ENCODE results near the gene PTPN7.
A peak's percentile ranks its signal among the peaks of the same experiment; 100 is the strongest.

PTPN7 gene

DNA sequence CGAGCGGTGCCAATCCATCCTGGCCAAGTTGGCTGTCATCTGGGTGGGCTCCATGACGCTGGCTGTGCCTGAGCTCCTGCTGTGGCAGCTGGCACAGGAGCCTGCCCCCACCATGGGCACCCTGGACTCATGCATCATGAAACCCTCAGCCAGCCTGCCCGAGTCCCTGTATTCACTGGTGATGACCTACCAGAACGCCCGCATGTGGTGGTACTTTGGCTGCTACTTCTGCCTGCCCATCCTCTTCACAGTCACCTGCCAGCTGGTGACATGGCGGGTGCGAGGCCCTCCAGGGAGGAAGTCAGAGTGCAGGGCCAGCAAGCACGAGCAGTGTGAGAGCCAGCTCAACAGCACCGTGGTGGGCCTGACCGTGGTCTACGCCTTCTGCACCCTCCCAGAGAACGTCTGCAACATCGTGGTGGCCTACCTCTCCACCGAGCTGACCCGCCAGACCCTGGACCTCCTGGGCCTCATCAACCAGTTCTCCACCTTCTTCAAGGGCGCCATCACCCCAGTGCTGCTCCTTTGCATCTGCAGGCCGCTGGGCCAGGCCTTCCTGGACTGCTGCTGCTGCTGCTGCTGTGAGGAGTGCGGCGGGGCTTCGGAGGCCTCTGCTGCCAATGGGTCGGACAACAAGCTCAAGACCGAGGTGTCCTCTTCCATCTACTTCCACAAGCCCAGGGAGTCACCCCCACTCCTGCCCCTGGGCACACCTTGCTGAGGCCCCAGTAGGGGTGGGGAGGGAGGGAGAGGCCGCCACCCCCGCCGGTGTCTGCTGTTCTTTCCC is 32.4 kb downstream of the PTPN7 start:
- Histone ChIP-seq H3K4me1 (ENCODE audit: insufficient read depth, insufficient read length) (peaks cover 23% of the 10 kb centered on the region), H3K4me3 (ENCODE audit: insufficient read length, low read depth) (no peak overlapping the region), H3K9me3 (ENCODE audit: insufficient read depth, low read length) (no peaks in the 10 kb centered on the region), H3K9ac (ENCODE audit: insufficient read length, low read depth) (no peak overlapping the region), H3K27me3 (ENCODE audit: insufficient read depth, insufficient read length) (no peaks in the 10 kb centered on the region), H3K36me3 (ENCODE audit: insufficient read depth, insufficient read length, low read length) (peaks cover 10% of the 10 kb centered on the region)
- no peak for DNase-seq (ENCODE audit: low read depth, low spot score)
- TF ChIP-seq YY1 (IDR thresholded peaks at IDR 0.05; ENCODE audit: insufficient read depth, insufficient read length) (no peak), ZNF274 (IDR thresholded peaks at IDR 0.05; ENCODE audit: low read depth, low read length) (no peak), SUZ12 (IDR thresholded peaks at IDR 0.05; ENCODE audit: extremely low read depth, insufficient read depth, insufficient read length) (no peak)

DNA sequence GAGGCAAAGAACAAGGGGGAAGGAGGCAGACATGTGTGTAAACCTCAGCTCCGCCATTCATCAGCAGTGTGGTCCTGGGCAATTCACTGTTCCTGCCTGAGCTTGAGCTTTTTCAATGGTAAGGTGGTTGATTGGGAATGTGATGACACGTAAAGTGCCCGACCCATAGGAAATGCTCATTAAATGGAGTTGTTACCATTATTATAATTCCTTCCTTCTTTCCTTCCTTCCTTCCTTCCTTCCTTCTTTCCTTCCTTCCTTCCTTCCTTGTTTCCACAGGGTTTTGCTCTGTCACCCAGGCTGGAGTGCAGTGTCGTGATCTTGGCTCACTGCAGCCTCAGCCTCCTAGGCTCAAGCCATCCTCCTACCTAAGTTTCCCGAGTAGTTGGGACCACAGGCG is 33.3 kb downstream of the PTPN7 start:
- peaks cover under 1% of the 10 kb centered on the region for H3K36me3 ChIP-seq (ENCODE audit: insufficient read depth, insufficient read length, low read length)
- H3K4me1 ChIP-seq (ENCODE audit: insufficient read depth, insufficient read length): peaks cover 15% of the 10 kb centered on the region
- no peaks in the 10 kb centered on the region for H3K9me3 ChIP-seq (ENCODE audit: insufficient read depth, low read length)
- TF ChIP-seq SUZ12 (IDR thresholded peaks at IDR 0.05; ENCODE audit: extremely low read depth, insufficient read depth, insufficient read length) (no peak), YY1 (IDR thresholded peaks at IDR 0.05; ENCODE audit: insufficient read depth, insufficient read length) (no peak), ZNF274 (IDR thresholded peaks at IDR 0.05; ENCODE audit: low read depth, low read length) (no peak)
- no peak overlapping the region for H3K4me3 ChIP-seq (ENCODE audit: insufficient read length, low read depth)
- no peaks in the 10 kb centered on the region for H3K27me3 ChIP-seq (ENCODE audit: insufficient read depth, insufficient read length)
- DNase-seq (ENCODE audit: low read depth, low spot score): no peak
- no peak overlapping the region for H3K9ac ChIP-seq (ENCODE audit: insufficient read length, low read depth)

DNA sequence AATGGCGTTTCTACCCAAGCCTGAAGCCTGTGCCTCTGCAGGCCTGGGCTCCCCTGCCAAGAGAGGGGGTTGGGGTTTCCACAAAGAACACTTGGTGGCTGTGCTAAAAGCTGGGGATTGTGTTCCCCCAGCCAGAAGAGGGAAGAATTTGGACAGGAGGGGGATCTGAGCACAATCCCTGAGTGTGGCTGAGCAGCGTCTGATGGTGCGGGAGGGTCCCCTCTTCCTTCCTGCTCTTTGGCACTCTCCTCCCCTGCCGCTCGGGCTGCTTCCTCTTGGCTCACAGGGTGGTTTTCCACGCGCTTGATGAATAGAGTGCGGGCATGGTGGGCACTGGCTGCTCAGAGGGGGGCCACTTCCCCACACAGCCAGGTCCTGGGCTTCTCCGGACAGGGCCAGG is 34.0 kb downstream of the PTPN7 start:
- peaks cover 11% of the 10 kb centered on the region for H3K4me1 ChIP-seq (ENCODE audit: insufficient read depth, insufficient read length)
- DNase-seq (ENCODE audit: low read depth, low spot score): no peak
- no peak overlapping the region for H3K4me3 ChIP-seq (ENCODE audit: insufficient read length, low read depth)
- H3K9ac ChIP-seq (ENCODE audit: insufficient read length, low read depth): no peak overlapping the region
- H3K36me3 ChIP-seq (ENCODE audit: insufficient read depth, insufficient read length, low read length): no peaks in the 10 kb centered on the region
- no peaks in the 10 kb centered on the region for H3K9me3 ChIP-seq (ENCODE audit: insufficient read depth, low read length)
- TF ChIP-seq ZNF274 (IDR thresholded peaks at IDR 0.05; ENCODE audit: low read depth, low read length) (no peak), SUZ12 (IDR thresholded peaks at IDR 0.05; ENCODE audit: extremely low read depth, insufficient read depth, insufficient read length) (no peak), YY1 (IDR thresholded peaks at IDR 0.05; ENCODE audit: insufficient read depth, insufficient read length) (no peak)
- H3K27me3 ChIP-seq (ENCODE audit: insufficient read depth, insufficient read length): no peaks in the 10 kb centered on the region

DNA sequence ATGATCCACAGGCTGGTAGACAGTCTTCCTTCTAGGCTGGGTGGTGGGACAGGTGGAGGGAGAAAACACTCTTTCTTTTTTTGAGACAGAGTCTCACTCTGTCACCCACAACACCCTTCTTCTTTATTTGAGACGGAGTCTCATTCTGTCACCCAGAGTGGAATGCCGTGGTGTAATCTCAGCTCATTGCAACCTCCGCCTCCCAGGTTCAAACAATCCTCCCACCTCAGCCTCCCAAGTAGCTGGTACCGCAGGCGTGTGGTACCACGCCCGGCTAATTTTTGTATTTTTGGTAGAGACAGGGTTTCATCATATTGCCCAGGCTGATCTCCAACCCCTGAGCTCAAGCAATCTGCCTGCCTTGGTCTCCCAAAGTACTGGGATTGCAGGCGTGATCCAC is 34.8 kb downstream of the PTPN7 start:
- Histone ChIP-seq H3K9me3 (ENCODE audit: insufficient read depth, low read length) (no peaks in the 10 kb centered on the region), H3K4me1 (ENCODE audit: insufficient read depth, insufficient read length) (peaks cover 11% of the 10 kb centered on the region), H3K4me3 (ENCODE audit: insufficient read length, low read depth) (no peak overlapping the region), H3K36me3 (ENCODE audit: insufficient read depth, insufficient read length, low read length) (no peaks in the 10 kb centered on the region), H3K27me3 (ENCODE audit: insufficient read depth, insufficient read length) (no peaks in the 10 kb centered on the region), H3K9ac (ENCODE audit: insufficient read length, low read depth) (no peak overlapping the region)
- no peak for DNase-seq (ENCODE audit: low read depth, low spot score)
- TF ChIP-seq YY1 (IDR thresholded peaks at IDR 0.05; ENCODE audit: insufficient read depth, insufficient read length): no peak

DNA sequence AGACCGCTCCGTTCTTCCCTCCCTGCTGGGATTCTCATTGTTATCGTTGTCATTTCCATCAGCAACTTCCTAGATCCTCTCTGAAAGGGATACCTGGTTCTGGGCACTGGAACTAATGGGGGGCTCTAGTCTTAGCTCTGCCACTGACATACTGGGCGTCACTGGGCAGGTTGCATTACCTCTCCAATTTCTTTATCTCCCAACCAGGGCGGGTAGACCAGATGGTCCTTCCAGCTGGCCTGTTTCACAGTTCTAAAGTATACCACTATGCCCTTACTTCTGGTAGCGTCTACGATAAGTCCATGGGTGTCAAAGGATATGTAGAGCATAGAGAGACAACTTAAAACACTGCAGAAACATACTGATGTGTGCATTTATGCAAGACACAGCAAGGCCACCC is 36.3 kb downstream of the PTPN7 start:
- Histone ChIP-seq H3K4me1 (ENCODE audit: insufficient read depth, insufficient read length) (peaks cover 8% of the 10 kb centered on the region), H3K27me3 (ENCODE audit: insufficient read depth, insufficient read length) (no peaks in the 10 kb centered on the region), H3K4me3 (ENCODE audit: insufficient read length, low read depth) (no peak overlapping the region), H3K36me3 (ENCODE audit: insufficient read depth, insufficient read length, low read length) (no peaks in the 10 kb centered on the region), H3K9ac (ENCODE audit: insufficient read length, low read depth) (no peak overlapping the region), H3K9me3 (ENCODE audit: insufficient read depth, low read length) (no peaks in the 10 kb centered on the region)
- no peak for DNase-seq (ENCODE audit: low read depth, low spot score)
- TF ChIP-seq ZNF274 (IDR thresholded peaks at IDR 0.05; ENCODE audit: low read depth, low read length) (no peak), SUZ12 (IDR thresholded peaks at IDR 0.05; ENCODE audit: extremely low read depth, insufficient read depth, insufficient read length) (no peak), YY1 (IDR thresholded peaks at IDR 0.05; ENCODE audit: insufficient read depth, insufficient read length) (no peak)

DNA sequence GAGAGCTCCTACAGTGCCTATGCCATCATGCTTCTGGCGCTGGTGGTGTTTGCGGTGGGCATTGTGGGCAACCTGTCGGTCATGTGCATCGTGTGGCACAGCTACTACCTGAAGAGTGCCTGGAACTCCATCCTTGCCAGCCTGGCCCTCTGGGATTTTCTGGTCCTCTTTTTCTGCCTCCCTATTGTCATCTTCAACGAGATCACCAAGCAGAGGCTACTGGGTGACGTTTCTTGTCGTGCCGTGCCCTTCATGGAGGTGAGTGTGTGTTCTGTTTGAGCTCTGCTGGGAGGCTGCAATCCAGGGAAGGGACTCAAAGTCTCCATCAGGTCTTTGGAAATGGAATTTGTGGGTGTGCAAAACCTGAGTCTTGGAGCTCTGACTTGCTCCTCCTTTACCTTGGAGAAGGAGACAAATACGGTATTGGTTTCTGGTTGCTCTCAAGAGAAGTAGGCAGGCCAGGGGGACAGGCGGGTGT is 37.0 kb downstream of the PTPN7 start:
- Histone ChIP-seq H3K36me3 (ENCODE audit: insufficient read depth, insufficient read length, low read length) (no peaks in the 10 kb centered on the region), H3K27me3 (ENCODE audit: insufficient read depth, insufficient read length) (no peaks in the 10 kb centered on the region), H3K9me3 (ENCODE audit: insufficient read depth, low read length) (no peaks in the 10 kb centered on the region), H3K4me1 (ENCODE audit: insufficient read depth, insufficient read length) (peaks cover 8% of the 10 kb centered on the region), H3K9ac (ENCODE audit: insufficient read length, low read depth) (no peak overlapping the region), H3K4me3 (ENCODE audit: insufficient read length, low read depth) (no peak overlapping the region)
- no peak for TF ChIP-seq SUZ12 (IDR thresholded peaks at IDR 0.05; ENCODE audit: extremely low read depth, insufficient read depth, insufficient read length)
- no peak for TF ChIP-seq YY1 (IDR thresholded peaks at IDR 0.05; ENCODE audit: insufficient read depth, insufficient read length)
- TF ChIP-seq ZNF274 (IDR thresholded peaks at IDR 0.05; ENCODE audit: low read depth, low read length): no peak
- no peak for DNase-seq (ENCODE audit: low read depth, low spot score)

DNA sequence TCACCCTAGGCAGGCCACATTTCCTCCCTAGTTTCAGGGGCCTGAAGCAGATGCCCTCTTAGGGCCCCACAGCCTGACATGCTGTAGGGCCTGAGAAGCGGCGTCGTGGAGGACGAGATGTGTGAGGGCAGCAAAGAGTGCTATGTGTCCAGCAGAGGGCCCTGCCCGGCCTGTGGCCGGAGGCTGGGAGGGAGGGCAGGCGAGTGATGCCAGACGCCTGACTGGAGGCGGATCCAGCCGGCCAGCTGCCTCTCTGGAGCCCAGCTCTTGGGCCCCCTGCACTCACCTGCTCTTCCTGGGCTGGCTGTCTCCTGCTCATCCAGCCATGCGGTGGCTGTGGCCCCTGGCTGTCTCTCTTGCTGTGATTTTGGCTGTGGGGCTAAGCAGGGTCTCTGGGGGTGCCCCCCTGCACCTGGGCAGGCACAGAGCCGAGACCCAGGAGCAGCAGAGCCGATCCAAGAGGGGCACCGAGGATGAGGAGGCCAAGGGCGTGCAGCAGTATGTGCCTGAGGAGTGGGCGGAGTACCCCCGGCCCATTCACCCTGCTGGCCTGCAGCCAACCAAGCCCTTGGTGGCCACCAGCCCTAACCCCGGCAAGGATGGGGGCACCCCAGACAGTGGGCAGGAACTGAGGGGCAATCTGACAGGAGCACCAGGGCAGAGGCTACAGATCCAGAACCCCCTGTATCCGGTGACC is 37.6 kb downstream of the PTPN7 start, which contains the start of gene GPR37L1:
GPR37L1 (plus strand) TSS at position 279 of the 697 bp plus-strand sequence; CDS start at position 326, 47 bp downstream.
- no peak within 1 kb of the TSS for H3K4me3 ChIP-seq (ENCODE audit: insufficient read length, low read depth)
- DNase-seq (ENCODE audit: low read depth, low spot score): no peak
- H3K9me3 ChIP-seq (ENCODE audit: insufficient read depth, low read length): no peaks in the 10 kb centered on the region
- H3K4me1 ChIP-seq (ENCODE audit: insufficient read depth, insufficient read length): peaks cover 8% of the 10 kb centered on the region
- H3K36me3 ChIP-seq (ENCODE audit: insufficient read depth, insufficient read length, low read length): no peaks in the 10 kb centered on the region
- H3K9ac ChIP-seq (ENCODE audit: insufficient read length, low read depth): peak within 1 kb of the TSS; percentile 36
- TF ChIP-seq ZNF274 (IDR thresholded peaks at IDR 0.05; ENCODE audit: low read depth, low read length) (no peak), YY1 (IDR thresholded peaks at IDR 0.05; ENCODE audit: insufficient read depth, insufficient read length) (no peak), SUZ12 (IDR thresholded peaks at IDR 0.05; ENCODE audit: extremely low read depth, insufficient read depth, insufficient read length) (no peak)
- no peaks in the 10 kb centered on the region for H3K27me3 ChIP-seq (ENCODE audit: insufficient read depth, insufficient read length)

Measured in NT2/D1 (cell line).